Aorta (tissue), 5 donors: ENCODE measurements around the gene HSD3B2. TPM values are rescaled to one million over a fixed set of nuclear protein-coding genes. Genes with fewer than 3 reads are reported as not detected.
"Not testable (repeated sequence)": the region's sequence is repeated elsewhere in the genome, so short reads cannot be mapped to it uniquely, and the experiment has no call there.

Experiments
- ATAC-seq: fragments of 200-7000 bp; cut with Tn5 transposase; one replicate; pipeline ENCODE4 v1.9.1; 2022; ENCODE audit warnings: moderate library complexity; ENCODE audit not compliant: low FRiP score
- DNase-seq, 2 donors: peaks; one replicate each; pipeline ENCODE4 v3.0.0-alpha.2; 2020
- H3K27ac ChIP-seq, 2 donors: one replicate each; pipeline ENCODE4 v1.5.1; 2013; ENCODE audit warnings: low read length in 2 of 2, mild to moderate bottlenecking in 2 of 2, moderate library complexity in 2 of 2, control low read depth in 1 of 2, inconsistent platforms in 1 of 2, low read depth in 1 of 2
- H3K27me3 ChIP-seq, 2 donors: one replicate each; pipeline ENCODE4 v1.6.1; 2013; ENCODE audit warnings: control low read depth in 1 of 2, low read length in 1 of 2, mild to moderate bottlenecking in 1 of 2, moderate library complexity in 1 of 2; ENCODE audit not compliant: insufficient read depth in 2 of 2, control insufficient read depth in 1 of 2
- H3K36me3 ChIP-seq, 2 donors: one replicate each; pipeline ENCODE4 v1.6.1; 2013; ENCODE audit warnings: control low read depth in 1 of 2, low read length in 1 of 2, mild to moderate bottlenecking in 1 of 2; ENCODE audit not compliant: insufficient read depth in 2 of 2, control insufficient read depth in 1 of 2
- H3K4me1 ChIP-seq, 2 donors: one replicate each; pipeline ENCODE4 v1.6.1; 2013; ENCODE audit warnings: low read length in 2 of 2, control low read depth in 1 of 2, mild to moderate bottlenecking in 1 of 2, moderate library complexity in 1 of 2; ENCODE audit not compliant: insufficient read depth in 2 of 2, control insufficient read depth in 1 of 2
- H3K4me3 ChIP-seq, 2 donors: one replicate each; pipeline ENCODE4 v1.5.1; 2013; ENCODE audit warnings: low read length in 2 of 2, control low read depth in 1 of 2, mild to moderate bottlenecking in 1 of 2
- H3K9me3 ChIP-seq: one replicate; pipeline ENCODE4 v1.6.1; 2013; ENCODE audit warnings: mild to moderate bottlenecking, low read length; ENCODE audit not compliant: control insufficient read depth
- WGBS, 2 donors: extraction: QIAGEN DNeasy Blood & Tissue Kit; methylation state at CpG; one replicate each; pipeline ENCODE4 v1.1.7; 2013; 5-methylcytosine and 5-hydroxymethylcytosine counted together
- intact Hi-C, 2 donors: fragments of 100-400 bp; cut with DNase I; formaldehyde crosslinking; loops; one replicate each; pipeline versions ENCODE4 v1.14.2 to v1.15.0; 2022
- polyA plus RNA-seq, 2 donors: library from polyadenylated mRNA; stranded (reverse); fragments of 200-250 nt; gene quantifications; one replicate each; pipeline ENCODE4 v1.2.3, GENCODE V29; 2013
- total RNA-seq, 2 donors: library from RNA; stranded (reverse); fragmentation: NEBNext Ultra II Directional; extraction: Animal tissue kit (Norgen Biotek cat#: 25700); gene quantifications; one replicate each; pipeline ENCODE4 v1.2.1, GENCODE V29; 2021
- donor health status: healthy with polysubstance abuse.
- donor health status: Bipolar disorder and iron deficiency.
- donor health status: DM: no; HTN: no; CAD: no.
- donor health status: DM: no; HTN: no; CAD: no.
- donor health status: DM: yes; HTN: yes; CAD: no.

The HSD3B2 gene
- total and polyA plus RNA-seq, 4 donors = 0.23 to 0.55 TPM; not detected in 2

DNA sequence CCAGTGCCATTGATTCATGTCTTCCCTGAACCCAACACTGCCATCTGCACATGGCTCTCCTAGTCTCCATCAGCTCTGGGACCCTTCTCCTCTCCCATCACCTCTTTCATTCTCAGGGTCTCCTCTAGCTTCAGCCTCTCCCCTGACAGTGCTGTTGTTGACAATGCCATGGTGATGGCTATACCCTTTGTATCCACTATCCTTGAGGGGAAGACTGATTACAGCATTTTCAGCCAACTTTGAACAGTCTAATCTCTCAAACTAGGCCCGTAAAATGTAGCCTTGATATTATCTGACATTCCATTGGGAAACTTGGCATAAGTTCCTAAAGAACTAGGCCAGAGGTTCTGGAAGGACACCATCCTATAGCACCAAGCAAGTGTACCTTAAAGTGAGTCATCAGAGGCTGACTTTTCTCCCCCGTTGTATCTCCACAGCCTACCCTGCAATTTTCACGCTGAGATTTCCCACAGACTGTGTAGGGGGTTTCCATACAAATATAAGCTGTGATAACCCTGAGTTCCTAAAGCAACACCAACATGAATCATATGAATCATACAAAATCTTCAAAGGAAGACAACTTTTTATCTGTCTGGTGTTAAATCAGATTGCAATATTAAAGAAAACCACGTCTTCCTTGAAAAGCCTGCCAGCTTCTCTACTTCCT is 40.6 kb upstream of the HSD3B2 start:
- intact Hi-C loops = no loop called here
- H3K4me1 ChIP-seq = no peaks in the 10 kb centered on the region
- ATAC-seq = no peak
- no peak for DNase-seq
- 32 to 36% methylated on average over 4 of the region's 4 CpGs for WGBS, 2 donors
- H3K27ac ChIP-seq = no peak overlapping the region
- H3K36me3 ChIP-seq = no peaks in the 10 kb centered on the region
- H3K4me3 ChIP-seq = no peak overlapping the region
- H3K27me3 ChIP-seq = no peaks in the 10 kb centered on the region
- peaks cover 3% of the 10 kb centered on the region for H3K9me3 ChIP-seq

DNA sequence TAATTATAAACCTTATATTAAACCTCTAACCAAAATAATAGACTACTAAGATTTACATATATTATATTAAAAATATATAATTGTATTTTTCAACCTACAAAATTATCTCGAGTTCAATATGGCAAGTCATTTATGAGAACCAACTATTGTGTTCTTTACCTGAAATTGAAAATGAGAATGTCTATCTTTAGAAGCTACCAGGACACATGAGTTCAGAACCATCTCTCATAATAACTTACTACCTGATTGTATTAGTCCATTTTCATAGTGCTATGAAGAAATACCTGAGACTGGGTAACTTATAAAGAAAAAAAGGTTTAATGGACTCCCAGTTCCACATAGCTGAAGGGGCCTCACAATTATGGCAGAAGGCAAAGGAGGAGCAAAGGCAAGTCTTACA is 39.6 kb upstream of the HSD3B2 start:
- no peaks in the 10 kb centered on the region for H3K4me1 ChIP-seq
- ATAC-seq = no peak
- no peak for DNase-seq
- whole genome bisulfite sequencing, 2 donors = 94 to 96% methylated on average over 1 of the region's 1 CpG
- no peak overlapping the region for H3K27ac ChIP-seq
- no peaks in the 10 kb centered on the region for H3K36me3 ChIP-seq
- H3K4me3 ChIP-seq = no peak overlapping the region
- intact Hi-C loops = no loop called here
- H3K9me3 ChIP-seq = peaks cover 3% of the 10 kb centered on the region
- H3K27me3 ChIP-seq = no peaks in the 10 kb centered on the region

DNA sequence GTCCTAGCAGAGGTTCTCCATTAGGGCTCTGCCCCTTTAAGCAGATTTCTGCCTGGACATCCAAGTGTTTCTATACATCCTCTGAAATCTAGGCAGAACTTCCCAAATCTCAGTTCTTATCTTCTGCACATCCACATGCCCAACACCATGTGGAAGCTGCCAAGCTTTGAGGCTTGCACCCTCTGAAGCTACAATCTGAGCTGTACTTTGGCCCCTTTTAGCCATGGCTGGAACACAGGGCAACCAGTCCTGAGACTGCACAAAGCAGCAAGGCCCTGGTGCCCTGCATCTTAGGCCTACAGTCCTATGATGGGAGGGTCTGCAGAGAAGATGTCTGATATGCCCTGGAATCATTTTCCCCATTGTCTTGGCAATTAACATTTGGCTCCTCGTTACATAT is 38.4 kb upstream of the HSD3B2 start:
- Histone ChIP-seq H3K36me3 (no peaks in the 10 kb centered on the region), H3K4me1 (no peaks in the 10 kb centered on the region), H3K27ac (no peak overlapping the region), H3K9me3 (no peaks in the 10 kb centered on the region), H3K4me3 (no peak overlapping the region), H3K27me3 (no peaks in the 10 kb centered on the region)
- ATAC-seq (no peak), DNase-seq (no peak)
- intact Hi-C loops = no loop called here
- 69 to 88% methylated on average over 1 of the region's 1 CpG for WGBS, 2 donors

DNA sequence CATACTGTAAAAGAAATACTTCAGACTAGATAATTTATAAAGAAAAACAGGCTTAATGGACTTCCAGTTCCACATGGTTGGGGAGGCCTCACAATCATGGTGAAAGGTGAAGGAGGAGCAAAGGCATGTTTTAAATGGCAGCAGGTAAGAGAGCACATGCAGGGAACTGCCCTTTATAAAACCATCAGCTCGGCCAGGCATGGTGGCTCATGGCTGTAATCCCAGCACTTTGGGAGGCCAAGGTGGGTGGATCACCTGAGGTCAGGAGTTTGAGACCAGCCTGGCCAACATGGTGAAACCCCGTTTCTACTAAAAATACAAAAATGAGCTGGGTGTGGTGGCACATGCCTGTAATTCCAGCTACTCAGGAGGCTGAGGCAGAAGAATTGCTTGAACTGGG is 37.4 kb upstream of the HSD3B2 start:
- not testable (repeated sequence) for H3K27ac ChIP-seq, ATAC-seq
- 67 to 79% methylated on average over 2 of the region's 2 CpGs for WGBS, 2 donors

DNA sequence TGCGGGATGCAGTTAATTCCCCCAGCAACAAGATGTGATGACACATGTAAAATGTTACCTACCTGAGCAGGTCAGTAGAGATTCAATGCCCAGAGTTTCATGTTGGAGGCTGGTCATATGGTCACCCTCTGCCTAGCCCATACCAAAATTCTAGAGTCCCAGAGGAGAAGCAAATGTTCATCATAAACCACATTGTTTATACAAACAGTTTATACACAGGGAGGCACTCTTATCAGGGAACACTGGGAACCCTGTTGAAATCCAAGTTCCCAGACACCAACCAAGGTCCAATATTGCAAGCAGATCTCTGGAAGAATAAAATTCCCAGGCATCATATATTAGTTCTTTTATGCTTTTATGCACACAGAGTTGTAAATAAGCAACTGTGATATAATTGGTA is 35.8 kb upstream of the HSD3B2 start:
- H3K27me3 ChIP-seq = no peaks in the 10 kb centered on the region
- no peak overlapping the region for H3K27ac ChIP-seq
- H3K9me3 ChIP-seq = no peaks in the 10 kb centered on the region
- DNase-seq (no peak), ATAC-seq (no peak)
- WGBS, 2 donors = 77 to 89% methylated on average over 1 of the region's 1 CpG
- intact Hi-C loops = no loop called here
- H3K4me3 ChIP-seq = no peak overlapping the region
- no peaks in the 10 kb centered on the region for H3K4me1 ChIP-seq
- H3K36me3 ChIP-seq = no peaks in the 10 kb centered on the region

More for the DNA sequence above, 37.4 kb upstream of the HSD3B2 start:
- H3K27me3 ChIP-seq, H3K9me3 ChIP-seq, intact Hi-C loops, H3K36me3 ChIP-seq, H3K4me3 ChIP-seq, DNase-seq, H3K4me1 ChIP-seq: not testable (repeated sequence)

DNA sequence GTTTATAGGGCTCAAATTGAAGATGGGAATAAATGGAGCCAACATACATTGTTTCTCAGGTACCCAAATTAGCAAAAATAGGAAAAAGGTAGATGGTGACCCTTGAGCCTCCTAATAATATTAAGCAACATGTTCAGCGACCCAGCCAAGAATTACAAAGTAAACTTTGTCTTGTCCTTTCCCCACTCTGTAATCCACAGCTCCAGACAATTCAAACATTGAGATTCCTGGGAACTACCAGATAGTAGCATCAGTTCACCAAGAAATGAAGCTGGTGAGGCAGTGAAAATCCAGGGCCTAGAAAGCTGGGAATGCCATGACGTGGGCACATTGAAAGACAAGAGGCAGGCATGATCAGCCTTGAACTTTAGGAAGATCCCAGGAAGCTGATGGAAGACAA is 34.6 kb upstream of the HSD3B2 start:
- WGBS, 2 donors = 83 to 84% methylated on average over 2 of the region's 2 CpGs
- H3K27ac ChIP-seq = no peak overlapping the region
- no peak overlapping the region for H3K4me3 ChIP-seq
- H3K27me3 ChIP-seq = no peaks in the 10 kb centered on the region
- no peak for DNase-seq
- intact Hi-C loops = no loop called here
- ATAC-seq = no peak
- H3K4me1 ChIP-seq = no peaks in the 10 kb centered on the region
- no peaks in the 10 kb centered on the region for H3K36me3 ChIP-seq
- H3K9me3 ChIP-seq = no peaks in the 10 kb centered on the region

DNA sequence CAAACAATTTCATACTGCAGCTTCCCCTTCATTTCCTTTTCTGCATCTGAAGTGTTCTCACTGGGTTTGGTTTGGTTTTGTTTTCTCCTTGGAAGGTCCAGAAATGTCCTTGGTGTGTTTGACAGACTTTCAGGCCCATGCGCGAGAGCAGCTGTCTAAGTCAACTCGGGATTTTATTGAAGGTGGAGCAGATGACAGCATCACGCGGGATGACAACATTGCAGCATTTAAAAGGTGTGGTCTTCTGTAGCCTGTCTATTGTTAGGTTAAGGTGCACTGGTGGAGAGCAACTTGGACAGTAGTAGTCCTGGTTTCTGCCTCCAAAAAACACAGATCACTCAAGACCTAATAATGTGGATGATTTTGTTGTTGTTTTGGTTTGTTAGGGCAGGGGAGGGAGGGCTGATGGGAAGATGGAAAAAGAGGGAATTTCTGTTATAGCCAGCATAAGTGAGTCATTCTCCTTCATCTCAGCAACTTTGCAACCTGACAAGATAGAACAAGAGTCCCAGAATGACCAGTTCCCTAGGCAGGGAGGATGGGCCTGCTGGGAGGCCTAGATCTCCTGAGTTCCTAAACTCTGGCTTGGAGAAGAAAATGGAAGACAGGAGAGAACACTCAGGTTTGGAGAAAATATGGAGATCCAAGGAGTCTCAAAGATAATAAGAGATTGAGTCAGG is 33.8 kb upstream of the HSD3B2 start:
- H3K4me3 ChIP-seq = no peak overlapping the region
- 95 to 96% methylated on average over 5 of the region's 5 CpGs for WGBS, 2 donors
- no peaks in the 10 kb centered on the region for H3K36me3 ChIP-seq
- H3K9me3 ChIP-seq = no peaks in the 10 kb centered on the region
- H3K27ac ChIP-seq = no peak overlapping the region
- no peak for ATAC-seq
- H3K4me1 ChIP-seq = no peaks in the 10 kb centered on the region
- intact Hi-C loops = no loop called here
- H3K27me3 ChIP-seq = no peaks in the 10 kb centered on the region
- no peak for DNase-seq

DNA sequence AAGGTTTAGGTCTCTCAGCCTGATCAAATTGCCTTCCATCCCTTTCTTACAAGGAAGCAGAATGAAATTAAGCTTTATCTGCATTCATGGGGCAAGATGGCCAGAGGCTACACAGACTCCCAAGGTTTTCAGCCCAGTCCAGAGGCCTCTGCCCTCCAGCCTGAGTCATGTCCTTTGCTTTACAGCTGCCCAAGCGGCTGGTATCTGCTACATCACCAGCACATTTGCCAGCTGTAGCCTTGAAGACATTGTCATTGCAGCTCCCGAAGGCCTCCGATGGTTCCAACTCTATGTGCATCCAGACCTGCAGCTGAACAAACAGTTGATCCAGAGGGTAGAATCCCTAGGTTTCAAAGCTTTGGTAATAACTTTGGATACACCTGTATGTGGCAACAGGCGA is 30.4 kb upstream of the HSD3B2 start:
- no peak overlapping the region for H3K27ac ChIP-seq
- peaks cover 2% of the 10 kb centered on the region for H3K9me3 ChIP-seq
- no peak overlapping the region for H3K4me3 ChIP-seq
- H3K4me1 ChIP-seq = no peaks in the 10 kb centered on the region
- WGBS, 2 donors = 91 to 93% methylated on average over 4 of the region's 4 CpGs
- ATAC-seq = no peak
- no peaks in the 10 kb centered on the region for H3K27me3 ChIP-seq
- intact Hi-C loops = no loop called here
- no peak for DNase-seq
- no peaks in the 10 kb centered on the region for H3K36me3 ChIP-seq

DNA sequence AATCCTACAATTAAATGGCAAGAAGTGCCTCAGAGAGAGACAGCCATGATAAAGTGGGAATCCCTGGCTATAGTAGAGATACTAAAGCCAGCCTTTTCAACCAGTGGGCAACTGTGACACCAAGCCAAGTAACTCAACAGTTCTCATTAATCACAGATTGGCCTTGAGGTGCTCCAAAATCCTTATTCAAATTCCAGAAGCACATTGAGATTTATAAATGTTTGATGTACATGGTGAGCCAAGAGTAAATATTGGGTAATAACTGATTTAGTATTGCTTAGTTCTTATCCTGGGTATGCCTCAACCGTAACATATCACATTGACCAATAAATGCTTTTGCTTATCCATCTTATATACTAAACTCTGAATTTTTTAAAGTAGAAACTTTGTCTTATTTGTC is 29.3 kb upstream of the HSD3B2 start:
- Histone ChIP-seq H3K36me3 (no peaks in the 10 kb centered on the region), H3K4me1 (no peaks in the 10 kb centered on the region), H3K4me3 (no peak overlapping the region), H3K9me3 (peaks cover 2% of the 10 kb centered on the region), H3K27ac (no peak overlapping the region), H3K27me3 (no peaks in the 10 kb centered on the region)
- DNase-seq (no peak), ATAC-seq (no peak)
- 85 to 87% methylated on average over 1 of the region's 1 CpG for WGBS, 2 donors
- intact Hi-C loops = no loop called here
